Lower leg skin (tissue), 3 donors: ENCODE measurements around the gene TMC7.

ENCODE experiments used
- POLR2A ChIP-seq, 2 donors: fragments of 450-650 bp; IDR thresholded peaks; one replicate each; pipeline ENCODE4 v1.6.1; 2016 to 2017; ENCODE audit warnings: antibody characterized with exemption in 2 of 2, mild to moderate bottlenecking in 1 of 2, moderate library complexity in 1 of 2
- TF ChIP-seq, protein P1 (sequence below), 3 donors: fragments of 450-650 bp; IDR thresholded peaks; one replicate each; pipeline ENCODE4 v1.5.1; 2016; ENCODE audit warnings: antibody characterized with exemption in 3 of 3, mild to moderate bottlenecking in 3 of 3, moderate library complexity in 2 of 3

DNA sequence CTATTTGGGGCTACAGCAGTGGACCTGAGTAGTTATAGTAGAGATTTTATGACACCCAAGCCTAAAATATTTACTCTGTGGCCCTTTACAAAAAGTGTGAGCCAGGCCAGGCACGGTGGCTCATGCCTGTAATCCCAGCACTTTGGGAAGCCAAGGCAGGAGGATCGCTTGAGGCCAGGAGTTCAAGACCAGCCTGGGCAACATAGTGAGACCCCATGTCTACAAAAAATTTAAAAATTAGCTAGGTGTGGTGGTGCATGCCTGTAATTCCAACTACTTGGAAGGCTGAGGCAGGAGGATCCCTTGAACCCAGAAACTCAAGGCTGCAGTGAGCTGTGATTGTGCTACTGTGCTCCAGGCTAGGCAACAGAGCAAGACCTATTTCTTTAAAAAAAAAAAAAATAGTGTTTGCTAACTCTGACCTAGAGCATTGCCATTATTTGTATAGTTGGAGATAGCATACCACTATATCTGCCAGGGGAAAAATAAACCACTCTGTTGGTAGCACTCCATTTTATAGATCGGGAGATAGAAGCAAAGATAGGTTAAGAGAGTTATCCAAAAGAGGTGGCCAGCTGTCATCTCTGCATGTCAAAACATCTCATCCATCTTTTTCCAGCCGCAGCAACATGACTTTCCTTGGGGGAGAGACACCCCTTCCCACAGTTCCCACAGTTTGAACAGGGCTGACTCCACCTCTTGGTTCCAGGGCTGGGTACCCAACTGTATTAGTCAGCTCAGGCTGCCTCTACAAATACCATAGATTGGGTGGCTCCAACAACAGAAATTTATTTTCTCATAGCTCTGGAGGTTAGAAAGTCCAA lies 127.0 kb downstream of the TMC7 start:
- no peak for TF ChIP-seq POLR2A (IDR thresholded peaks at IDR 0.05)
- TF ChIP-seq, protein P1, sequence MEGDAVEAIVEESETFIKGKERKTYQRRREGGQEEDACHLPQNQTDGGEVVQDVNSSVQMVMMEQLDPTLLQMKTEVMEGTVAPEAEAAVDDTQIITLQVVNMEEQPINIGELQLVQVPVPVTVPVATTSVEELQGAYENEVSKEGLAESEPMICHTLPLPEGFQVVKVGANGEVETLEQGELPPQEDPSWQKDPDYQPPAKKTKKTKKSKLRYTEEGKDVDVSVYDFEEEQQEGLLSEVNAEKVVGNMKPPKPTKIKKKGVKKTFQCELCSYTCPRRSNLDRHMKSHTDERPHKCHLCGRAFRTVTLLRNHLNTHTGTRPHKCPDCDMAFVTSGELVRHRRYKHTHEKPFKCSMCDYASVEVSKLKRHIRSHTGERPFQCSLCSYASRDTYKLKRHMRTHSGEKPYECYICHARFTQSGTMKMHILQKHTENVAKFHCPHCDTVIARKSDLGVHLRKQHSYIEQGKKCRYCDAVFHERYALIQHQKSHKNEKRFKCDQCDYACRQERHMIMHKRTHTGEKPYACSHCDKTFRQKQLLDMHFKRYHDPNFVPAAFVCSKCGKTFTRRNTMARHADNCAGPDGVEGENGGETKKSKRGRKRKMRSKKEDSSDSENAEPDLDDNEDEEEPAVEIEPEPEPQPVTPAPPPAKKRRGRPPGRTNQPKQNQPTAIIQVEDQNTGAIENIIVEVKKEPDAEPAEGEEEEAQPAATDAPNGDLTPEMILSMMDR (IDR thresholded peaks at IDR 0.05): no peak
